ENCODE data around the gene DEFB108B. TPM values are rescaled to one million over a fixed set of nuclear protein-coding genes. Genes with fewer than 3 reads are reported as not detected.

Gene DEFB108B, protein sequence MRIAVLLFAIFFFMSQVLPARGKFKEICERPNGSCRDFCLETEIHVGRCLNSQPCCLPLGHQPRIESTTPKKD
- total RNA-seq: not detected in 2 replicates

DNA sequence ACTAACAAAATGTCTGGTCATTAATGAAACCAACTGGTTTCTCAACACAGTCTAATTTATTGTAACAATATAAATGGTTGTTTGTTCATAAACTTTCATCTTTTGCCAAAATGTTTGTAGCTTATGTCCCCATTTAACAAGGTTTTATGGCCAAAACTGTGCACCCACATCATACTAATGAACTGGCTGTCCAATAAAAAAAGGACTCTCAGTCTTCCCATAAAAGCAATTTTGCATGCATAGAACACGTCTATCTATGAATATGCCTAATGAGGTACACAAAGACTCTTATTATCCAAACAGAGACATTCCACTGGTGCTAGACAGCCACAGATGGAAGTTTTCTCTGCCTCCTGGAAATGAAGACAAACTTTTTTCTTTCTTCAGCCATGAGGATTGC, at the start of gene DEFB108B:
DEFB108B (plus strand) TSS at position 390 of the 400 bp plus-strand sequence; CDS start at position 390, 0 bp downstream.

DNA sequence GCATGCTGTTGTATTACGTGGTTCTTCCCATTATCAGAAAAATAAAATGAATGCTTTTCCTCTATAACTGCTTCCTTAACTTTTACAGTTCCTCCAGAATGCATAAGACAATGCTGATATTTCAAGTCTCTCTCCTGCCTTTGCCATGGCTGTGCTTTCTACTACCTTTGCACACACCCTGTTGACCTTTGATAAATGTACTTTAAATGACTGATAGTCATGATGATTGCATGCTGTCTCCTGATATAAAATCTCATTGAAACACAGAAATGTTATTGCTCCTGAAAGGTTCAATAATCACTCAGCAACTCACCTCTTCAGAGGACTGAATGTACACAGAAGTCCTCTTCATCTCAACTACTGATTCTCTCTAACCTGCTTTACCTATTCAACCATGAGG, 45.1 kb downstream of the DEFB108B start, which contains the start of gene DEFB131B:
DEFB131B (plus strand) TSS at position 395 of the 400 bp plus-strand sequence; CDS start at position 395, 0 bp downstream.

Other genes starting within 250 kb of the DEFB108B start
- not detected in 2 replicates for gene DEFB131B, start 45.3 kb downstream of the DEFB108B start, total RNA-seq
- gene XNDC1N, start 95.4 kb downstream of the DEFB108B start, total RNA-seq: 5.5 and 5.7 TPM in 2 replicates
- gene RNF121, start 95.8 kb downstream of the DEFB108B start, total RNA-seq: 27.7 and 31.6 TPM in 2 replicates
- 1.6 and 2.2 TPM in 2 replicates for gene IL18BP, start 165.7 kb downstream of the DEFB108B start, total RNA-seq
- 110 and 132 TPM in 2 replicates for gene NUMA1, start 247.3 kb downstream of the DEFB108B start, total RNA-seq
- 7.7 and 9.0 TPM in 2 replicates for gene LRRC51, start 247.7 kb downstream of the DEFB108B start, total RNA-seq

All from aortic smooth muscle cell (primary cell).